UCSD-AML1 (cell line): Measurements from ENCODE around the gene IGF1R.

Experiments
- DNase-seq: peaks from one replicate; lab custom pipeline; 2025; ENCODE audit not compliant: unreplicated experiment; lab: John Stamatoyannopoulos, UW

The IGF1R gene

GRCh38 chr15:98648654-98649471 lies 524 bp downstream of the IGF1R start:
- peak; percentile 47 for DNase-seq

- DNase-seq: no peak
Measured at GRCh38 chr15:98649472-98650416, 1.4 kb downstream of the IGF1R start.

GRCh38 chr15:98650417-98651035 lies 2.2 kb downstream of the IGF1R start:
- no peak for DNase-seq

GRCh38 chr15:98651036-98651481 lies 2.7 kb downstream of the IGF1R start:
- no peak for DNase-seq

- no peak for DNase-seq
Measured at GRCh38 chr15:98651581-98652220, 3.4 kb downstream of the IGF1R start.

GRCh38 chr15:98653686-98654085 lies 5.3 kb downstream of the IGF1R start:
- DNase-seq: no peak

- no peak for DNase-seq
Measured at GRCh38 chr15:98654790-98655360, 6.5 kb downstream of the IGF1R start.

GRCh38 chr15:98655732-98656131 lies 7.4 kb downstream of the IGF1R start:
- DNase-seq: no peak

- DNase-seq: no peak
Measured at GRCh38 chr15:98657721-98658120, 9.4 kb downstream of the IGF1R start.

- no peak for DNase-seq
Measured at GRCh38 chr15:98658831-98659699, 10.7 kb downstream of the IGF1R start.

GRCh38 chr15:98660055-98660454 lies 11.7 kb downstream of the IGF1R start:
- no peak for DNase-seq

- no peak for DNase-seq
Measured at GRCh38 chr15:98663045-98663444, 14.7 kb downstream of the IGF1R start.

- no peak for DNase-seq
Measured at GRCh38 chr15:98663606-98664005, 15.3 kb downstream of the IGF1R start.

GRCh38 chr15:98666441-98666840 lies 18.1 kb downstream of the IGF1R start:
- DNase-seq: no peak

GRCh38 chr15:98666841-98667240 lies 18.5 kb downstream of the IGF1R start:
- DNase-seq: no peak

- DNase-seq: no peak
Measured at GRCh38 chr15:98667521-98668179, 19.3 kb downstream of the IGF1R start.

- DNase-seq: no peak
Measured at GRCh38 chr15:98668566-98669308, 20.4 kb downstream of the IGF1R start.

GRCh38 chr15:98669638-98670037 lies 21.3 kb downstream of the IGF1R start:
- DNase-seq: no peak
